Lung microvascular endothelial cell (primary cell): ENCODE data around the gene MYD88. TPM values are rescaled to one million over a fixed set of nuclear protein-coding genes. Genes with fewer than 3 reads are reported as not detected.
"Not testable (repeated sequence)": the region's sequence is repeated elsewhere in the genome, so short reads cannot be mapped to it uniquely, and the experiment has no call there.

Experiments
- DNase-seq, 2 donors: peaks; one replicate each; pipeline versions ENCODE4 v3.0.0 to v3.0.0-alpha.2; 2010; ENCODE audit warnings: low read depth in 2 of 2
- total RNA-seq: library from RNA; depleted of rRNA; stranded (reverse); fragments of >200 nt; gene quantifications from 2 replicates; pipeline ENCODE4 v1.2.1, GENCODE V29; 2014

MYD88 gene
- total RNA-seq, 1 donor from 2014 or later = 13.1 TPM

- no peak for DNase-seq
Measured at GRCh38 chr3:38126121-38126892, 12.2 kb upstream of the MYD88 start.

- DNase-seq = no peak
Measured at GRCh38 chr3:38127611-38128302, 10.7 kb upstream of the MYD88 start.

GRCh38 chr3:38128303-38128655, 10.2 kb upstream of the MYD88 start:
- DNase-seq = no peak

- no peak for DNase-seq
Measured at GRCh38 chr3:38129058-38129457, 9.4 kb upstream of the MYD88 start.

GRCh38 chr3:38130631-38131065, 7.8 kb upstream of the MYD88 start:
- DNase-seq = no peak

GRCh38 chr3:38131621-38132369, 6.7 kb upstream of the MYD88 start:
- DNase-seq = peak; percentile 53 to 73

- DNase-seq = no peak
Measured at GRCh38 chr3:38133209-38133556, 5.3 kb upstream of the MYD88 start.

- DNase-seq = no peak
Measured at GRCh38 chr3:38133557-38134405, 4.7 kb upstream of the MYD88 start.

GRCh38 chr3:38134517-38135143, 3.8 kb upstream of the MYD88 start:
- not testable (repeated sequence) for DNase-seq

GRCh38 chr3:38135621-38136277, 2.7 kb upstream of the MYD88 start:
- DNase-seq = not testable (repeated sequence)

- peak; percentile 20 to 37 for DNase-seq
Measured at GRCh38 chr3:38136393-38136776, 2.1 kb upstream of the MYD88 start.

GRCh38 chr3:38136777-38137614, 1.5 kb upstream of the MYD88 start, which contains the start of gene ACAA1:
ACAA1 (minus strand) TSS chr3:38137127; CDS start chr3:38137035, 92 bp downstream.
- DNase-seq = peak; percentile 99

- DNase-seq = peak in 1 of 2 donors; percentile 17
Measured at GRCh38 chr3:38137615-38138348, 679 bp upstream of the MYD88 start.

- no peak for DNase-seq
Measured at GRCh38 chr3:38139191-38139590, 730 bp downstream of the MYD88 start.

- no peak for DNase-seq
Measured at GRCh38 chr3:38139652-38140051, 1.2 kb downstream of the MYD88 start.

- no peak for DNase-seq
Measured at GRCh38 chr3:38140326-38141172, 2.1 kb downstream of the MYD88 start.

- DNase-seq = no peak
Measured at GRCh38 chr3:38141173-38141951, 2.9 kb downstream of the MYD88 start.
